Endodermal cell (in vitro differentiated cells): Measurements from ENCODE around the gene SDCCAG8. TPM values are rescaled to one million over a fixed set of nuclear protein-coding genes. Genes with fewer than 3 reads are reported as not detected.
"Not testable (repeated sequence)": the region's sequence is repeated elsewhere in the genome, so short reads cannot be mapped to it uniquely, and the experiment has no call there.

Experiments
- DNase-seq: peaks from one replicate; pipeline ENCODE4 v3.0.0-alpha.2; 2017
- H3K27ac ChIP-seq: 2 replicates; pipeline ENCODE4 v1.5.1; 2013; ENCODE audit warnings: mild to moderate bottlenecking, low read depth, low read length, moderate library complexity
- H3K27me3 ChIP-seq: 2 replicates; pipeline ENCODE4 v1.6.1; 2013; ENCODE audit warnings: mild to moderate bottlenecking, low read length, moderate library complexity; ENCODE audit not compliant: insufficient read depth, control insufficient read depth, poor library complexity, severe bottlenecking
- H3K36me3 ChIP-seq: 2 replicates; pipeline ENCODE4 v1.7.0; 2013; ENCODE audit warnings: mild to moderate bottlenecking, low read length, moderate library complexity; ENCODE audit not compliant: control insufficient read depth, insufficient read depth
- H3K4me1 ChIP-seq: one replicate; pipeline ENCODE4 v1.7.0; 2013; ENCODE audit warnings: low read length; ENCODE audit not compliant: control insufficient read depth, insufficient read depth
- H3K4me3 ChIP-seq: 2 replicates; pipeline ENCODE4 v1.5.1; 2013; ENCODE audit warnings: mild to moderate bottlenecking, low read length, moderate library complexity
- H3K9ac ChIP-seq: 2 replicates; pipeline ENCODE4 v1.6.1; 2013; ENCODE audit warnings: mild to moderate bottlenecking, low read length, moderate library complexity; ENCODE audit not compliant: poor library complexity, severe bottlenecking; ENCODE audit errors: extremely low read depth
- H3K9me3 ChIP-seq: 2 replicates; pipeline ENCODE4 v1.6.1; 2013; ENCODE audit warnings: mild to moderate bottlenecking, low read length, moderate library complexity; ENCODE audit not compliant: control insufficient read depth
- H3K27ac Mint-ChIP-seq: 2 replicates; pipeline ENCODE4 v1.8.0; 2020; ENCODE audit warnings: mixed read lengths
- H3K27me3 Mint-ChIP-seq: 2 replicates; pipeline ENCODE4 v1.8.0; 2021; ENCODE audit warnings: mild to moderate bottlenecking, mixed read lengths; ENCODE audit not compliant: insufficient read depth
- H3K36me3 Mint-ChIP-seq: 2 replicates; pipeline ENCODE4 v1.8.0; 2020; ENCODE audit warnings: low read depth, mixed read lengths
- H3K4me1 Mint-ChIP-seq: 2 replicates; pipeline ENCODE4 v1.8.0; 2020; ENCODE audit warnings: mixed read lengths
- H3K4me3 Mint-ChIP-seq: 2 replicates; pipeline ENCODE4 v1.8.0; 2020; ENCODE audit warnings: mild to moderate bottlenecking, moderate library complexity, mixed read lengths
- H3K9me3 Mint-ChIP-seq: 2 replicates; pipeline ENCODE4 v1.8.0; 2020; ENCODE audit warnings: mild to moderate bottlenecking, mixed read lengths
- CTCF ChIP-seq: fragments of 200-600 bp; sonication (generic); conservative IDR thresholded peaks from 2 replicates; pipeline ENCODE4 v1.5.0; 2021; ENCODE audit warnings: antibody characterized with exemption, mild to moderate bottlenecking
- WGBS, 2 experiments: methylation state at CpG; one replicate each; pipeline versions ENCODE4 v1.1.5 to v1.1.7; 2013; ENCODE audit warnings: missing lambda C conversion rate in 2 of 2, mixed read lengths in 1 of 2; ENCODE audit not compliant: insufficient coverage in 1 of 2, insufficient read length in 1 of 2; 5-methylcytosine and 5-hydroxymethylcytosine counted together
- long read RNA-seq, 4 experiments: library from polyadenylated mRNA in 2 of 4; library from RNA in 1 of 4; library from capped mRNA in 1 of 4; stranded (forward) in 3 of 4; unstranded in 1 of 4; transcript quantifications; one replicate each; pipeline ENCODE4 v2.0.0, GENCODE V29; 2020 to 2021; ENCODE audit warnings: inconsistent platforms in 1 of 4
- polyA plus RNA-seq, 2 experiments: library from polyadenylated mRNA; stranded (reverse); fragments of 50-300 nt; gene quantifications; one replicate each; pipeline ENCODE4 v1.2.3, GENCODE V29; 2013
- total RNA-seq, 2 donors: library from RNA; stranded (reverse); fragmentation: NEBNext Ultra II Directional in 1 of 2; extraction: Animal tissue kit (Norgen Biotek cat#: 25700) in 1 of 2; gene quantifications; 2 replicates in 1 of 2; 3 replicates in 1 of 2; pipeline ENCODE4 v1.2.1, GENCODE V29; 2021

SDCCAG8 gene
- total RNA-seq = 10 to 100 TPM; 19.8 to 27.5 TPM
- 14.3 TPM for polyA plus RNA-seq (2013, experiment 1 of 2)
- polyA plus RNA-seq (2013, experiment 2 of 2) = 16.5 TPM
- long read RNA-seq, experiment 1, partial matches to known transcripts = 0 of 3 reads
- long read RNA-seq, experiment 1, other reads (novel, unspliced or antisense) = 2 of 3 reads
- long read RNA-seq, experiment 2, partial matches to known transcripts = 0 of 16 reads
- long read RNA-seq, experiment 2, other reads (novel, unspliced or antisense) = 12 of 16 reads
- long read RNA-seq, experiment 3, partial matches to known transcripts = 13 of 41 reads
- long read RNA-seq, experiment 3, other reads (novel, unspliced or antisense) = 21 of 41 reads
- long read RNA-seq, experiment 4, partial matches to known transcripts = 6 of 30 reads
- long read RNA-seq, experiment 4, other reads (novel, unspliced or antisense) = 22 of 30 reads

DNA sequence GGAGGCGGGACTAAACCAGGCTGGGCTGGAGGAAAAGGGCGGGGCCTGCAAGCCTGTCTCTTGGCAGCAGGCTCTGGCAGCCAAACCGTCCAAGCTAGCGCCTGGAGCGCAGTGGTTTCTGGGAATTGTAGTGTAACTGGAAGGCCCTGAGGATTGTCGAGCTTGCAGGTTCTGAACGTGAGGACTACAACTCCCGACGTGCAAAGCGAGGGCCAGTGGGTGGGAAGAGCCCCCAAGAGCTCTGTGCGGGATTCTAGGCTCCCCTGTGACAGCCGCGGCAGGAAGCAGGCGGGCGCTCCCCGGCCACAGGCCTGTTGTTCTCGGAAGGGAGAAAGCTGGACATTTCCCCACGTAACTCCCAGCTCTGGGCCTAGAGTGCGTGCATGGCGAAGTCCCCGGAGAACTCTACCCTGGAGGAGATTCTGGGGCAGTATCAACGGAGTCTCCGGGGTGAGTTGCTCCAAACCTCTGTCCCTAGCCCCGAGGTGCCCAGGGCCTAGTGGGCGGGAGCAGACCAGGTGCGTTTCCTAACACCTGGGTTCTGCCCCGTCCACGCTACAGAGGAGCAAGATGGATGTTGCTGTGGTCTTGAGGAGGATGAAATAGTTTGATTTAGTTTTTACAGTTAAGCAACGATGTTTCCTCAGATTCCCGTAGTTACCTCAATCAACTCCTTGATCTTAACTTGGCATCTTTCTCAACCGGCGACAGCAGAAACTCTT lies at the start of gene SDCCAG8:
TSS of gene SDCCAG8 (plus strand) at position 251 of the 722 bp plus-strand sequence. CDS start at position 384, 133 bp downstream.
- peak; percentile 99 for DNase-seq
- no peaks in the 10 kb centered on the region for H3K27me3 ChIP-seq
- H3K4me3 ChIP-seq = peak within 1 kb of the TSS; percentile 95
- no peaks in the 10 kb centered on the region for H3K9me3 ChIP-seq
- Mint-ChIP-seq H3K27me3 (no peaks in the 10 kb centered on the region), H3K9me3 (no peaks in the 10 kb centered on the region), H3K4me1 (peaks cover 24% of the 10 kb centered on the region), H3K36me3 (no peaks in the 10 kb centered on the region), H3K4me3 (peak within 1 kb of the TSS; percentile 97), H3K27ac (peak within 1 kb of the TSS; percentile 97)
- TF ChIP-seq CTCF = no peak
- H3K9ac ChIP-seq = peak within 1 kb of the TSS; percentile 56
- no peaks in the 10 kb centered on the region for H3K36me3 ChIP-seq
- H3K4me1 ChIP-seq = no peaks in the 10 kb centered on the region
- peak within 1 kb of the TSS; percentile 95 for H3K27ac ChIP-seq
- 4 to 8% methylated on average over 12 to 32 of the region's 32 CpGs for WGBS, 2 experiments

DNA sequence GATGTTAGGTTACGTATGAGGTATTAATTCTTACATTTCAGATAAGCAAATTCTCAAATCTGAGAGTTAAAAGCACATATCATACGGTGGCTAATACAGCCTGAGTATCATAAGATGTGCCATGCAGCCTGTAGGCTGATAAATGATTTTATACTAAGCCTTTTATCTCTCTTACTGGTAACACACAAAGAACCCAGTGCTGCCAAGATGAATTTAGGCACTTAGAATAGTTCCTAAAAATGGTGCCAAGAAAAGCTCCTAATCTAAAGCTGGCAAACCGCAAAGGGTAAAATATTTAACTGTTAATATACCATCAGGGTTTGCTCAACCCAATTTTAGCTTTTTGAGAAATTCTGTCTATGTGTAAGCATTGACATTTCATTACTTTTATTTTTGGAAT lies 43.9 kb upstream of the SDCCAG8 start:
- not testable (repeated sequence) for H3K9ac ChIP-seq, H3K27ac Mint-ChIP-seq, H3K4me1 ChIP-seq, H3K4me3 Mint-ChIP-seq, H3K27me3 Mint-ChIP-seq, H3K27me3 ChIP-seq, H3K4me3 ChIP-seq, H3K27ac ChIP-seq, DNase-seq, H3K4me1 Mint-ChIP-seq
- Histone ChIP-seq H3K36me3 (peaks cover 22% of the 10 kb centered on the region), H3K9me3 (peaks cover 14% of the 10 kb centered on the region)
- H3K36me3 Mint-ChIP-seq = peaks cover 37% of the 10 kb centered on the region
- peaks cover 17% of the 10 kb centered on the region for H3K9me3 Mint-ChIP-seq
- WGBS, 2 experiments = 100% methylated on average over 1 to 2 of the region's 3 CpGs

- peaks cover 32% of the 10 kb centered on the region for H3K36me3 ChIP-seq
- H3K27me3 Mint-ChIP-seq = no peaks in the 10 kb centered on the region
- H3K27me3 ChIP-seq = no peaks in the 10 kb centered on the region
- no peak overlapping the region for H3K4me3 ChIP-seq
- H3K4me3 Mint-ChIP-seq = no peak overlapping the region
- peaks cover 17% of the 10 kb centered on the region for H3K9me3 Mint-ChIP-seq
- TF ChIP-seq CTCF = no peak
- H3K27ac Mint-ChIP-seq = no peak overlapping the region
- WGBS, 2 experiments = 94 to 95% methylated on average over 2 to 3 of the region's 4 CpGs
- no peak for DNase-seq
- peaks cover 41% of the 10 kb centered on the region for H3K36me3 Mint-ChIP-seq
- H3K9me3 ChIP-seq = peaks cover 14% of the 10 kb centered on the region
- no peaks in the 10 kb centered on the region for H3K4me1 ChIP-seq
- no peak overlapping the region for H3K27ac ChIP-seq
- no peak overlapping the region for H3K9ac ChIP-seq
- no peaks in the 10 kb centered on the region for H3K4me1 Mint-ChIP-seq
Observed at GRCh38 chr1:243213045-243213787, 42.6 kb upstream of the SDCCAG8 start.

DNA sequence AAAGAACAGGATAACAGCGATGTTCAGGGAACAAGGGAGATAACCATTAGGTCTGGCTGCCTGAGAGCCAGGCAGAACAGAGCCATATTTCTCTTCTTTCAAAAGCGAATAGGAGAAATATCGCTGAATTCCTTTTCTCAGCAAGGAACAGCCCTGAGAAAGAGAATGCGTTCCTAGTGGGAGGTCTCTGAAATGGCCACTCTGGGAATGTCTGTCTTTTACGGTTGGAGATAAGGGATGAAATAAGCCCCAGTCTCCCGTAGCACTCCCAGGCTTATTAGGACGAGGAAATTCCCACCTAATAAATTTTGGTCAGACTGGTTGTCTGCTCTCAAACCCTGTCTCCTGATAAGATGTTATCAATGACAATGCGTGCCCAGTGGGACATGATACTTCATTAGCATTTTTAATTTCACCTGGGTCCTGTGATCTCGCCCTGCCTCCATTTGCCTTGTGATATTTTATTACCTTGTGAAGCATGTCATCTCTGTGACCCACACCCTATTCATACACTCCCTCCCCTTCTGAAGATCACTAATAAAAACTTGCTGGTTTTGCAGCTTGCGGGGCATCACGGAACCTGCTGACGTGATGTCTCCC lies 40.5 kb upstream of the SDCCAG8 start:
- WGBS, 2 experiments = 81 to 83% methylated on average over 6 to 11 of the region's 12 CpGs
- not testable (repeated sequence) for H3K9ac ChIP-seq, H3K27ac Mint-ChIP-seq, H3K27me3 ChIP-seq, H3K27me3 Mint-ChIP-seq, H3K4me1 ChIP-seq, H3K27ac ChIP-seq, H3K4me1 Mint-ChIP-seq, H3K4me3 ChIP-seq, H3K4me3 Mint-ChIP-seq
- Histone ChIP-seq H3K9me3 (peaks cover 14% of the 10 kb centered on the region), H3K36me3 (peaks cover 52% of the 10 kb centered on the region)
- H3K9me3 Mint-ChIP-seq = peaks cover 17% of the 10 kb centered on the region
- H3K36me3 Mint-ChIP-seq = peaks cover 55% of the 10 kb centered on the region
- peak; percentile 53 for DNase-seq
